ENCODE results near the gene RAP2C.

- no peak for TF ChIP-seq POLR2A (IDR thresholded peaks at IDR 0.05; ENCODE audit: low read length)
- no peak for TF ChIP-seq GATA1 (IDR thresholded peaks at IDR 0.05; ENCODE audit: low read depth, low read length)
These were observed 16.2 kb upstream of the RAP2C start for GRCh38 chrX:132235488-132235887.
